GM18507 (cell line): Measurements from ENCODE around the gene GPC6.

Experiments used
- DNase-seq: peaks from one replicate; pipeline ENCODE4 v3.0.0; 2011; ENCODE audit warnings: low read depth; ENCODE audit not compliant: insufficient read length; ENCODE audit errors: extremely low spot score
- FAIRE-seq: peaks from 2 replicates; lab custom pipeline; 2011; peaks lifted over from hg19 to GRCh38; lab: Jason Lieb, UNC

The GPC6 gene

GRCh38 chr13:93621051-93621450 is 394.4 kb downstream of the GPC6 start:
- FAIRE-seq = no peak
- DNase-seq = no peak

- DNase-seq = no peak
- FAIRE-seq = no peak
These were observed 395.4 kb downstream of the GPC6 start for GRCh38 chr13:93621966-93622365.

GRCh38 chr13:93624311-93624777 is 397.7 kb downstream of the GPC6 start:
- FAIRE-seq (no peak), DNase-seq (no peak)

GRCh38 chr13:93625536-93625935 is 398.9 kb downstream of the GPC6 start:
- no peak for DNase-seq
- FAIRE-seq = no peak

GRCh38 chr13:93628136-93628797 is 401.7 kb downstream of the GPC6 start:
- DNase-seq (no peak), FAIRE-seq (no peak)

- DNase-seq (no peak), FAIRE-seq (no peak)
These were observed 409.0 kb downstream of the GPC6 start for GRCh38 chr13:93635616-93636032.

GRCh38 chr13:93637852-93638251 is 411.2 kb downstream of the GPC6 start:
- FAIRE-seq = no peak
- DNase-seq = no peak

- DNase-seq (no peak), FAIRE-seq (no peak)
These were observed 413.8 kb downstream of the GPC6 start for GRCh38 chr13:93640452-93640851.

GRCh38 chr13:93646245-93646644 is 419.6 kb downstream of the GPC6 start:
- DNase-seq (no peak), FAIRE-seq (no peak)

GRCh38 chr13:93649496-93649895 is 422.9 kb downstream of the GPC6 start:
- DNase-seq (no peak), FAIRE-seq (no peak)

GRCh38 chr13:93653776-93654175 is 427.2 kb downstream of the GPC6 start:
- DNase-seq (no peak), FAIRE-seq (no peak)

- DNase-seq (no peak), FAIRE-seq (no peak)
These were observed 428.5 kb downstream of the GPC6 start for GRCh38 chr13:93655154-93655553.

GRCh38 chr13:93660391-93661063 is 433.9 kb downstream of the GPC6 start:
- FAIRE-seq (no peak), DNase-seq (no peak)

GRCh38 chr13:93670866-93671265 is 444.3 kb downstream of the GPC6 start:
- FAIRE-seq (no peak), DNase-seq (no peak)

- FAIRE-seq (no peak), DNase-seq (no peak)
These were observed 446.4 kb downstream of the GPC6 start for GRCh38 chr13:93672996-93673395.

- DNase-seq = no peak
- FAIRE-seq = no peak
These were observed 447.3 kb downstream of the GPC6 start for GRCh38 chr13:93673885-93674284.

- DNase-seq (no peak), FAIRE-seq (no peak)
These were observed 447.7 kb downstream of the GPC6 start for GRCh38 chr13:93674337-93674755.

- FAIRE-seq = no peak
- no peak for DNase-seq
These were observed 453.7 kb downstream of the GPC6 start for GRCh38 chr13:93680329-93680728.

- DNase-seq = no peak
- FAIRE-seq = no peak
These were observed 459.3 kb downstream of the GPC6 start for GRCh38 chr13:93685900-93686299.

GRCh38 chr13:93686399-93686798 is 459.8 kb downstream of the GPC6 start:
- DNase-seq (no peak), FAIRE-seq (no peak)

- FAIRE-seq = no peak
These were observed 460.7 kb downstream of the GPC6 start for GRCh38 chr13:93687261-93687660.

More at GRCh38 chr13:93687261-93687660, 460.7 kb downstream of the GPC6 start:
- no peak for DNase-seq
